ES-I3 (cell line): ENCODE measurements around the gene DDI2.
A peak's percentile ranks its signal among the peaks of the same experiment; 100 is the strongest.
"Not testable (repeated sequence)": the region's sequence is repeated elsewhere in the genome, so short reads cannot be mapped to it uniquely, and the experiment has no call there.

Source experiments
- H3K36me3 ChIP-seq: 2 replicates; pipeline ENCODE4 v1.6.1; 2013; ENCODE audit warnings: mild to moderate bottlenecking, low read length, control low read depth, moderate library complexity; ENCODE audit not compliant: insufficient read depth
- H3K4me1 ChIP-seq: 2 replicates; pipeline ENCODE4 v1.6.1; 2013; ENCODE audit warnings: mild to moderate bottlenecking, control low read depth, low read length; ENCODE audit not compliant: insufficient read depth
- H3K9ac ChIP-seq: 2 replicates; pipeline ENCODE4 v1.6.1; 2013; ENCODE audit warnings: low read depth, mild to moderate bottlenecking, low read length, moderate library complexity
- H3K9me3 ChIP-seq: 2 replicates; pipeline ENCODE4 v1.6.1; 2013; ENCODE audit warnings: mild to moderate bottlenecking, low read length, moderate library complexity; ENCODE audit not compliant: control insufficient read depth, insufficient read depth

The DDI2 gene

DNA sequence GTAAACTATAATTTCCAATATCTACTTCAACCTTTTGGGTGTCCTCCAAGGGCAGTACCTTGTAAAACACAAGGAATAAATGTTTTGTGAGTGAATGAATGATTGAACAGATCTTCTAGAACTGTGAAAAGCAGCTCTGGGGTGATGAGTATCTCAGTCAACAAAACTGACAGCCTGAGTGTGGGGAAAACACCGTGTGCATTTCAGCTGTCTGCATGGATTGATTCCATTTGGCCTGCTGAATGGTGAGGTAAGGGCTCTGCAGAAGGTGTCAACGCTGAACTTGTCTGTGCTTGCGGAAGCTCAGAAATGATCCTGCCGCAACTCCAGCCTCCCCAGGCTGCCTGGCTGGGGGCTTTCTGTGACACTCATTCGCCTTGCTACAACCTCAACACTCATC, 25.0 kb upstream of the DDI2 start:
- H3K9me3 ChIP-seq: peaks cover 3% of the 10 kb centered on the region; the same call in 1 of the 2 replicates
- no peak overlapping the region for H3K9ac ChIP-seq
- H3K36me3 ChIP-seq: peaks cover 3% of the 10 kb centered on the region; the same call in 1 of the 2 replicates
- H3K4me1 ChIP-seq: no peaks in the 10 kb centered on the region

DNA sequence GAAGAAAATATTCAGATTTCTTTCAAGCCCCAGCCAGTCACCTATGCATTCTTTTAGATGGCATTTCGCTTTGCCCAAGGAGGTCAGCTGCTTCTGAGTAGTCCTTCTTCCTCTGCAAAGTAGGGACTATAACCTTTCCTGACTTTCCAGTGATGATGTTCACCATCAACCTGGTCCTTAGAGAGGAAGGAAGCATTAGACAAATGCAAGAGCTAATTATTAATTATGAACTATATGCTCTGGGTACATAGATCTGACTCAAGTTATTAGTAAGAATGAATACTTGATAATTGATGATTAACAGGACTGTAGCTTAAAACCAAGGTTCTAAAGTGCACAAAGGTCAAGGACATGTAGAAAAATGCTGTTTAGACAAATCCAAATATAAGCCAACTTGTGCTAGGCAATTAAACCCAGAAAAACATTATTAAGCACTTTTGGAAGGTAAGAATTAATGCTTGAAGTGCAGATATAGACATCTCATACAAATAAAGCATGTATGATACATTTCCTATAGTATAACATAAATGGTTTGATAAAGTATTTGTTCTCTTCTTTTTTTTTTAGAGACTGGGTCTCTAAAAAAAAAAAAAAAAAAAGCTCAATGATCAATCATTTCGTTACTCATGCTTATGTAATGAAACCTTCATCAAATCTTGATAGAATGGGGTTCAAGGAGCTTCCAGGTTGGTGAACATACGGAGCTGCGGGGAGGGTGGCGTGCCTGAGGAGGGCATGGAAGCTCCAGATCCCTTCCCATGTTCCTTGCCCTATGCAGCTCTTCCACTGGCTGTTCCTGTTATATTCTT, 21.2 kb upstream of the DDI2 start:
- Histone ChIP-seq H3K4me1 (no peaks in the 10 kb centered on the region), H3K9me3 (no peaks in the 10 kb centered on the region), H3K9ac (no peak overlapping the region), H3K36me3 (no peaks in the 10 kb centered on the region)

DNA sequence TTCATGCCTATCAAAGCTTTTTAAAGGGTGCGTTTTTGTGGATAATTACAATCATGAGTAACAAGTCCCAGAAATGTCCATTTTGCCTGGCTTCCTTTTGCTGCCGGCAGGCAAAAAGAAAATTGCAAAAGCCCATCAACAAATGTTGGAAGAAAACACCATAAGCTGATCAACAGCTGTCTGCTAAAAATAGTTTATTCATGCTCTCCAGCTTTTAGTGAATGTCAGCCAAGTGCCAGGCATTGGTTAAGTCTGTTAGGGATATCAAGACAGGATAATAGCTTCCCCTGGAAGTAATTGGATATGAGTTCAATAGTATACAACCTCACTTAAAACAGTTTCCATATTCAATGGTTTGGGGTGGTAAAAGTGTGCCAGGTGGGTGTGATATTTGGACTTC, 18.8 kb upstream of the DDI2 start:
- no peak overlapping the region for H3K9ac ChIP-seq
- no peaks in the 10 kb centered on the region for H3K4me1 ChIP-seq
- no peaks in the 10 kb centered on the region for H3K36me3 ChIP-seq
- no peaks in the 10 kb centered on the region for H3K9me3 ChIP-seq

DNA sequence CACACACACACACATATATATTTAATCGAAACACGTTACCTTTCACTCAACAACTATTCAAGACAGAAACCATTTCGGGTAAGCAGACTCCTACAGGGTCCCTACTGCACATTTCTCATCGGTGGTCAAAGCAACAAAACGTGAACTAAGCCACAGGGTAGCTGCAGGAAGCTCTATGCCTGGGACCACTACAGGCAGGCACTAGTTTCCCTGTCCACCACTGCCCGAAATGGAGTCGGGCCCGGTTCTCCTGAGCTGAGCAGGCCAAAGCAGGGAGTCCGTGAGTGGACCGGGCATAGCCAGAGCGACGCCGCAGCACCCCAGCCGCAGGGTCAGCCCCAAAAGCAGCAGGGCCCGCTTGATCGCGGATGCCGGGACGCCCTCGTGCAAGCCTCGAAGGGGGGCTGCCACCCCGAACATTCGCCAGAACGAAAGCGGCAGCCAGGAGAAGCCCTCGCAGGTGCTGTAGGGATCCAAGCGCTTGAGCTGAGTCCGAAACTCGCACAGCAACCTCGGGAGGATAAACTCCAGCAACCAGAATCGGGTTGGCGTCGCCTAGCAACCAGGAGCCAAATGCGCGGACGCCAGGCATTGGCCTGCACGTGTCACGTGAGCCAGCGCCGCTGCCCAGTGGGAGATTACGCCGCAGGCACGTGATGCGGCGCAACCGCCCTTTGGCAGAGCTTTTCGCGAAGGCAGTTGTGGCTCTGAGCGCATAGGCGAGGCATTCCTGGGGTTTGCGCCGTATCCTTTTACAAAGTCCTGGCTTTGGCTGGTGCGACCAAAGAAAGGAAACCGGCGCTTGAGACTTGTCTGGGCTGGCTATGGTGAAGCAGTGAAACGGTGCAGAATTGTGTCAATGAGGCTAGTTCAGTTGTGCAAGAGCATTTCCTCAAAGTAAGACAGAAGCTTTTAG, 13.9 kb upstream of the DDI2 start:
- Histone ChIP-seq H3K9me3 (no peaks in the 10 kb centered on the region), H3K9ac (peak overlapping the region; percentile 75), H3K36me3 (no peaks in the 10 kb centered on the region), H3K4me1 (no peaks in the 10 kb centered on the region)

DNA sequence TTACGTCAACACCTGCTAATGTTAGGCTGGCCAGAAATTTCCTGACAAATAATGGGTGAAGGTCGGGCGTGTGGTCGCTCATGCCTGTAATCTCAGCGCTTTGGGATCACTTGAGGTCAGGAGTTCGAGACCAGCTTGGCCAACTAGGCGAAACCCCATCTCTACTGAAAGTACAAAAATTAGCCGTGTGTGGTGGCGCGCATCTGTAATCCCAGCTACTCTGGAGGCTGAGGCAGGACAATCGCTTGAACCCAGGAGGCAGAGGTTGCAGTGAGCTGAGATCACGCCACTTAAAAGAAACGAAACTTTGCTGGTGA, 13.3 kb upstream of the DDI2 start:
- H3K9me3 ChIP-seq, H3K36me3 ChIP-seq, H3K4me1 ChIP-seq: not testable (repeated sequence)
- H3K9ac ChIP-seq: peak overlapping the region; percentile 75

DNA sequence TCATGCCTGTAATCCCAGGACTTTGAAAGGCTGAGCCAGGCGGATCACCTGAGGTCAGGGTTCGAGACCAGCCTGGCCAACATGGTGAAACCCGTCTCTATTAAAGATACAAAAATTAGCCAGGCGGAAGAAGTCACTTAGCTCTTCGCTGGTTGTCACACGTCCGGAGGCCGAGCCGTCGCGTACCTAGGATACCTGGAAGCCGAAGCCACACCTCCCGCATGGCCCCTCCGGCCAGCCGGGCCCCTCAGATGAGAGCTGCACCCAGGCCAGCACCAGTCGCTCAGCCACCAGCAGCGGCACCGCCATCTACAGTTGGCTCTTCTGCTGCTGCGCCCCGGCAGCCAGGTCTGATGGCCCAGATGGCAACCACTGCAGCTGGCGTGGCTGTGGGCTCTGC, 12.9 kb upstream of the DDI2 start:
- not testable (repeated sequence) for H3K36me3 ChIP-seq

DNA sequence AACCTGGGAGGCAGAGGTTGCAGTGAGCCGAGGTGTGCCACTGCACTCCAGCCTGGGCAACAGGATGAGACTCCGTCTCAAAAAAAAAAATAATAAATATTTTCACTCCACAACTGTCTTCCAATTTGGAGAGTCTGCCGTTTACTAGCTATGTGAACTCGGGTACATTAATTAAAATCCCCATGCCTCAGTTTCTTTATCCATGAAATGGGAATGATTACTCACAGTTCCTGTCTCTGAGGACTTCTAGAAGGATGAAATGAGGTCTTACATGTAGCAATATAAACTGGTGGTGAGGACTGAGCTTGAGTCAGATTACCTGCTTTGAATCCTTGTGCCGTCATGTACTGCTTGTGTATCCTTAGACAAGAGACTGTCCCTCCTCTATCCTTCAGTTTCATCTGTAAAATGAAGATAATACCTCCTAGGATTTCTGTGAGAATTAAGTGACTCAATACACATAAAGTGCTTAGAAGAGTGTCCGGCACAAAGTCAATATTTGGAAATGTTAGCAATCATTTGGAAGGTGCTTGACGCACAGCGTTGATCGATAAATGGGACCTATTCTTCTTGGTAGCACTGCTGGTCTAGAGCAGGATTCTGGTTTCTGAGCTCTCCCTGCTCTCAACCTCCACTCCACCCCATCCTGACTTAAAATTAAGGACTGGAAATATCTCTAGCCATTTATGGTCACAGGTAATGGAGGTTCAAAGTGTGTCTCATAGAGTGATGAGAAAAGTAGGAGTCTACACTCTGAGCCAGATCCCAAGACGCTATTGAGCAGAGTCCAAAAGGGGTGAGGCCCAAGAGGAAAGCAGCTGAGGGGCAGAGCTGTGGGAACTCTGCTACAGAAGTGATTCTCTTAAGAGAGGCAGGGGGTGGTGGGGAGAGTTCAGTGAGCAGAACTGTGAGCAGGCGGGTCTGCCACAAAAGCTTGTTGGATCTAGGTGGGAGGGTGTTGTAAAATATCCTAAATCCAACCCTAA, 11.6 kb upstream of the DDI2 start:
- Histone ChIP-seq H3K36me3 (no peaks in the 10 kb centered on the region), H3K9ac (no peak overlapping the region), H3K9me3 (no peaks in the 10 kb centered on the region), H3K4me1 (no peaks in the 10 kb centered on the region)

More for the DNA sequence above, 12.9 kb upstream of the DDI2 start:
- not testable (repeated sequence) for H3K9me3 ChIP-seq, H3K4me1 ChIP-seq, H3K9ac ChIP-seq

DNA sequence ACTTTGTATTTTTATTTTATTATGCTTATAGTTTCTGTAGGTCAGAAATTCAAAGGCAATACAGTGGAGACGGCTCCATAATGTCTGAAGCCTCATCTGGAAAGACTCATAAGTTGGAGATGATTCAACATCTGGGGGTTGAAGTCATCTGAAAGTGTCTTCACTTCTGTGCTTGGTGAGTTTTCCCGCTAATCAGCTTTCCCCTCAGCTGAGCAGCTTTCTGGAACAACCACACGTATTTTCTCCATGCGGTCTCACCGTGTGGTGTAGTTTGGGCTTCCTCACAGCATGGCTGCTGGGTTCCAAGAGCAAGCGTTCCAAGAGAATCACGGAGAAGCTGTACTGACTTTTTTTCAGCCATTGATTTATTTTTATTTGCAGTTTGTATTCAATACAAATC, 7.6 kb upstream of the DDI2 start:
- Histone ChIP-seq H3K9me3 (no peaks in the 10 kb centered on the region), H3K4me1 (no peaks in the 10 kb centered on the region), H3K9ac (no peak overlapping the region), H3K36me3 (no peaks in the 10 kb centered on the region)

DNA sequence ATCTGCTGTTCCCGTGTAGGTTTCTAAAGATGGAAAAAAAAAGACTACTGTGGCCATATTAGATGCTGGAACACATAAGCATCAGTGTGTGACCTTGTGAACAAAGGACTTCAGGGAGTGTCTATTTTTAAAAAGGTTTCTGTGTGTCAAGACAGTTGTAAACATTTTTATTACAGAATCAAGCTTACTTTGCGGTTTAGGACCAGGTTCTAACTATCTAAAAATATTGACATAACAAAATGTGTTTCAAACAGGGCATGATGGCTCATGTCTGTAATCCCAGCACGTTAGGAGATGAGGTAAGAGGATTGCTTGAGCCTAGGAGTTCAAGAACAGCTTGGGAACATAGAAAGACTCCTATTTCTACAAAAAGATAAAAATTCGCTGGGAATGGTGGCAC, 7.1 kb upstream of the DDI2 start:
- H3K36me3 ChIP-seq: no peaks in the 10 kb centered on the region
- no peaks in the 10 kb centered on the region for H3K4me1 ChIP-seq
- no peaks in the 10 kb centered on the region for H3K9me3 ChIP-seq
- no peak overlapping the region for H3K9ac ChIP-seq

DNA sequence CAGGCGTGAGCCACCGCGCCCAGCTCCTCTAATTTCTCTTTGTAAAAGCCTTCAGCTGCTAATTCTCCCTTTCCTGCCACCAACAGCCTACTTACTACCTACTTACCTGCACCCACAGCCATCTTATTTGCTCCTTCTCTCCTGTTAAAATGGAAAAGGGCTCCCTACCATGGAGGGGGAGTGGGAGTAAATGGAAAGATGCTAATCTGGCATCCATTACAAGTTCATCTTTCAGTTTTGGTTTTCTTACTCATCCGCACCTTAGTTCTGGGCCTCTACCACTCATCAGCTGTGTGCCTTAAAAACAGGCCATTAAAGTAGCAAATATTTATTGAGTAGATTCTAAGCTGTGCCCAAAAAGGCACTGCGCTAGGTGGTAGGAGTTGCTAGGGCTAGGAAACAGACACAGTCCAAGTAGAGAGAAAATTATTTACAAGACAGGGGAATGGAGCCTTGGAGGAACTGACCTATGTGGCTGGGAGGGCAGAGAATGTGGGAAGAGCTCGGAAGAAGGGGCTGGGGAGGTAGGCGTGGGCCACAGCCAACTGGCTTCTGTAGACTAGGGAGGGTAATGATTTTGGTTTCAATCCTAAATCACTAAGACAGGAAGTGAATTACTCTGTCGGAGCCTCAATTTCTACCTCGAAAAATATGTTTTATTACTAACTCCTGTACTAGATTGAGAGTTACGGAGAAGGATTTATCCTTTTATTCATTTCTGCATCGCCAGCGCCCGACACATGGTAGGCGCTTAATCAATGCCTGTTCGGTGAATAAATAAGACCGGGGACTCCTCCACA, 685 bp upstream of the DDI2 start:
- peak overlapping the region; percentile 69 for H3K9ac ChIP-seq
- 0 out of 2 replicates have a peak, but pooled peaks cover 3% of the 10 kb centered on the region for H3K36me3 ChIP-seq
- peaks cover 9% of the 10 kb centered on the region for H3K4me1 ChIP-seq
- H3K9me3 ChIP-seq: no peaks in the 10 kb centered on the region

DNA sequence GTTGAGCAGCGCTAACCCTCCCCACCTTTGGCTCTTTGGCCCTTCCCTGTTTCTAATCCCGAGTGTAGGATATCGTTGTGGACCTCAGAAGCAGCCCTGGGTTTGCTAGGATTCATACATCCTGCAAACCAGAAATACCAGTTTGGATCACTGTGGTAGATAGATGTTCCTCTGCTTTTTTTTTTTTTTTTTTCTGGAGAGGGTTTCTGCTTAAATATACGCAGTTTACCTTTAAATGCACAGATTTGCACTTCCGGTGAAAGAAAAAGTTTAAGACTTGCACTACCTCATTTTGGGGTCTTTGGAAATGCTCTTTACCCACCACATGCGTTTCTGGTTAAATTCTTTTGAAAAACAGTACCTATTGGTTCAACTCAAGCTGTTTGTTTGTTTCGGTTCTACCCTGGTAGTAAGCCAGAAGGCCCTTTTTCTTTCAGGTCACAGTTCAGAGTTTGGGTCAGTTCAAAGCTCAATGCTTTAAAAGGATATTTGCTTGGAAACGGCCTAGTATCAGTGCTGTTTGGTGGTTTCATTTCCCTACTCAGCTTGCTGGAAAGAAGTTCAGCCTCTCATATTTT, 908 bp downstream of the DDI2 start:
- H3K9ac ChIP-seq: peak overlapping the region; percentile 99
- peaks cover 9% of the 10 kb centered on the region for H3K4me1 ChIP-seq
- H3K36me3 ChIP-seq: 0 out of 2 replicates have a peak, but pooled peaks cover 3% of the 10 kb centered on the region
- H3K9me3 ChIP-seq: no peaks in the 10 kb centered on the region

DNA sequence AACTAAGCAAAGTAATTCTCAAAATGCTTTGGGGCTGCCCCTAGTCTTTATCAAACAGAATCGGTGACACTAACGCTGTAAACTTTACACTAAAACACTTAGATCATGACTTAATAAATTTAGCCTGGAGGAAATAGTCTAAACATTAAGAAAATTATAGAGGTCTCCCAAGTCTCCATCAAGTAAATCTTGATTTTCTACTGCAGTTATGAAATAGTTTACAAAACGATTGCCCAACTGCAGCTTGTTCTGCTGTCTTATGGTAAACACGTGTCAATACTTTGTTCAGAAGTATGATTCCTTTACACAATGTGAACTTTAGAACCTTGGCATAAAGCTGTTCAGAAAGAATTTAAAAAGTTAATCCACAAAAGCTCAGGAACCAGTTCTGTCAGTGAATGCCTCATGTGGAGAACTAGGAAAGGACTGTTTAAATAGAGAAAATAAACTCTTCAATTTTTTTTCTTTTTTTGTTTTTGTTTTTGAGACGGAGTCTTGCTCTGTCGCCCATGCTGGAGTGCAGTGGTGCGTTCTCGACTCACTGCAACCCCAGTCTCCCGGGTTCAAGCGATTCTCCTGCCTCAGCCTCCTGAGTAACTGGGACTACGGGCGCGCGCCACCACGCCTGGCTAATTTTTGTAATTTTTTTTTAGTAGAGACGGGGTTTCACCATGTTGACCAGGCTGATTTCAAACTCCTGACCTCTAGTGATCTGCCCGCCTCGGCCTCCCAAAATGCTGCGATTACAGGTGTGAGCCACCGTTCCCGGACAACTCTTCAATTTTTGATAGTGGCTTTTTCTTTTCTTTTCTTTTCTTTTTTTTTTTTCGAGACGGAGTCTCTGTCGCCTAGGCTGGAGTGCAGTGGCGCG, 1.6 kb downstream of the DDI2 start:
- Histone ChIP-seq H3K9me3 (no peaks in the 10 kb centered on the region), H3K9ac (peak overlapping the region; percentile 99), H3K36me3 (0 out of 2 replicates have a peak, but pooled peaks cover 3% of the 10 kb centered on the region), H3K4me1 (peaks cover 9% of the 10 kb centered on the region)
